Skeletal muscle tissue (tissue), 4 donors: ENCODE measurements around the gene TCHP. TPM values are rescaled to one million over a fixed set of nuclear protein-coding genes. Genes with fewer than 3 reads are reported as not detected.

ENCODE experiments used
- H3K27ac ChIP-seq: one replicate; pipeline ENCODE4 v1.7.0; 2013; ENCODE audit warnings: mild to moderate bottlenecking, low read depth, low read length, inconsistent platforms
- H3K27me3 ChIP-seq, 3 donors: one replicate each; pipeline ENCODE4 v1.7.0; 2013; ENCODE audit warnings: low read length in 3 of 3; ENCODE audit not compliant: control insufficient read depth in 3 of 3, insufficient read depth in 3 of 3
- H3K36me3 ChIP-seq, 3 donors: one replicate each; pipeline ENCODE4 v1.7.0; 2013; ENCODE audit warnings: low read length in 3 of 3; ENCODE audit not compliant: control insufficient read depth in 3 of 3, insufficient read depth in 3 of 3
- H3K4me1 ChIP-seq, 3 donors: one replicate each; pipeline ENCODE4 v1.7.0; 2013; ENCODE audit warnings: low read length in 3 of 3, mild to moderate bottlenecking in 3 of 3; ENCODE audit not compliant: control insufficient read depth in 3 of 3, insufficient read depth in 3 of 3
- H3K4me3 ChIP-seq, 3 donors: one replicate each; pipeline ENCODE4 v1.7.0; 2013; ENCODE audit warnings: low read length in 3 of 3
- H3K9ac ChIP-seq, 3 donors: one replicate each; pipeline ENCODE4 v1.7.0; 2013; ENCODE audit warnings: low read length in 3 of 3, mild to moderate bottlenecking in 3 of 3, moderate library complexity in 2 of 3, low read depth in 1 of 3
- H3K9me3 ChIP-seq, 3 donors: one replicate each; pipeline ENCODE4 v1.7.0; 2013; ENCODE audit warnings: low read length in 3 of 3; ENCODE audit not compliant: control insufficient read depth in 3 of 3
- total RNA-seq: library from RNA; depleted of rRNA; stranded (reverse); fragments of >200 nt; gene quantifications from one replicate; pipeline ENCODE4 v1.2.3, GENCODE V29; 2014
- donor health status: Osteomylitis.

TCHP gene
- total RNA-seq, 1 donor from 2014 or later: 3.7 TPM

GRCh38 chr12:109952160-109952858 lies 52.2 kb downstream of the TCHP start:
- Histone ChIP-seq H3K36me3 (peaks cover 24 to 43% (median 38%) of the 10 kb centered on the region in 3 donors), H3K27ac (peak overlapping the region; percentile 71), H3K9ac (peak overlapping the region in 2 of 3 donors; percentile 57 to 63), H3K9me3 (no peaks in the 10 kb centered on the region), H3K27me3 (no peaks in the 10 kb centered on the region), H3K4me3 (no peak overlapping the region), H3K4me1 (peaks cover 48 to 60% (median 59%) of the 10 kb centered on the region in 3 donors)

GRCh38 chr12:109952873-109953272 lies 52.8 kb downstream of the TCHP start:
- H3K4me3 ChIP-seq: no peak overlapping the region
- H3K36me3 ChIP-seq: peaks cover 24 to 40% (median 38%) of the 10 kb centered on the region in 3 donors
- H3K27ac ChIP-seq: peak overlapping the region; percentile 71
- H3K27me3 ChIP-seq: no peaks in the 10 kb centered on the region
- peak overlapping the region in 2 of 3 donors; percentile 57 to 63 for H3K9ac ChIP-seq
- peaks cover 43 to 56% (median 55%) of the 10 kb centered on the region in 3 donors for H3K4me1 ChIP-seq
- H3K9me3 ChIP-seq: no peaks in the 10 kb centered on the region

- Histone ChIP-seq H3K9ac (no peak overlapping the region), H3K27ac (peak overlapping the region; percentile 71), H3K27me3 (no peaks in the 10 kb centered on the region), H3K36me3 (peaks cover 19 to 41% (median 36%) of the 10 kb centered on the region in 3 donors), H3K4me3 (no peak overlapping the region), H3K9me3 (no peaks in the 10 kb centered on the region), H3K4me1 (peaks cover 36 to 49% (median 47%) of the 10 kb centered on the region in 3 donors)
These were observed 53.6 kb downstream of the TCHP start for GRCh38 chr12:109953656-109954055.

DNA sequence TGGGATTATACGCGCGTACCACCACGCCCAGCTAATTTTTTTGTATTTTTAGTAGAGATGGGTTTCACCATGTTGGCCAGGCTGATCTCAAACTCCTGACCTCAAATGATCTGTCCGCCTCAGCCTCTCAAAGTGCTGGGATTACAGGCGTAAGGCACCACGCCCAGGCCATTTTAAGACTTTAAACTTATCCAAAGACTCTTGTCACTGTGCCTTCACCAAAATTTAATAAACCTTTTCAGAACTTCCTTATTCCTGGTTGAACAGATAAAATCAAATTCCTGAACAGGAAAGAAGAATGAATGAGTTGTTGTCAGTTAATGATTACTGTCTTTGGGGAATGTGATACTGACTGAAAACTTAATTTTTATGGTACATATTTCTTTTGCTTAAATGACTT lies 58.3 kb downstream of the TCHP start:
- Histone ChIP-seq H3K27ac (no peak overlapping the region), H3K27me3 (no peaks in the 10 kb centered on the region), H3K4me1 (peaks cover 0 to 3% (median 3%) of the 10 kb centered on the region in 3 donors), H3K36me3 (peaks cover 23 to 45% (median 45%) of the 10 kb centered on the region in 3 donors), H3K9ac (no peak overlapping the region), H3K4me3 (no peak overlapping the region), H3K9me3 (no peaks in the 10 kb centered on the region)

GRCh38 chr12:109959411-109960093 lies 59.5 kb downstream of the TCHP start:
- Histone ChIP-seq H3K9me3 (no peaks in the 10 kb centered on the region), H3K27ac (no peak overlapping the region), H3K36me3 (peaks cover 23 to 46% (median 43%) of the 10 kb centered on the region in 3 donors), H3K9ac (no peak overlapping the region), H3K27me3 (no peaks in the 10 kb centered on the region), H3K4me3 (no peak overlapping the region), H3K4me1 (peaks cover 4 to 6% (median 5%) of the 10 kb centered on the region in 3 donors)

DNA sequence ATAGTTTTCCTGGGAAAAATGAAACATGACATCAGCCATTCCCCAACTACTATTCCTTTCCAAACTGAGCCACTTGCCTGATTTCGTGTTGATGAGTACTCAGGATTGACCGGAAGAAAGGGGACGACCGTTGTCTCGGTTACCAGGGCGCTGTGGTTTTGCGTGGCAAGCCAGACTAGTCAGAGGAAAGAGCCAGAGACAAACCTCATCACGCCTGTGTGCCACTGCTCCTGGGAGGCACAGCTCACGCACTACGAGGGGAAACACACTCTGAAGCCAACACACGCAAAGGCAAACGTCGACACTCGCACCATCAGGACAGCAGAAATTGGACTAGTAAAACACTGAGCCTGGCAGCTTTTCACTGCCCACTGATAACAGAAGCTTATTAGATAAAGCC lies 61.1 kb downstream of the TCHP start:
- Histone ChIP-seq H3K27ac (no peak overlapping the region), H3K4me1 (peaks cover 5 to 7% (median 5%) of the 10 kb centered on the region in 3 donors), H3K9ac (no peak overlapping the region), H3K4me3 (no peak overlapping the region), H3K27me3 (no peaks in the 10 kb centered on the region), H3K36me3 (peaks cover 24 to 53% (median 43%) of the 10 kb centered on the region in 3 donors), H3K9me3 (no peaks in the 10 kb centered on the region)

GRCh38 chr12:109961612-109962011 lies 61.5 kb downstream of the TCHP start:
- Histone ChIP-seq H3K36me3 (peaks cover 24 to 53% (median 45%) of the 10 kb centered on the region in 3 donors), H3K4me1 (peaks cover 5 to 7% (median 5%) of the 10 kb centered on the region in 3 donors), H3K9ac (no peak overlapping the region), H3K9me3 (no peaks in the 10 kb centered on the region), H3K27ac (no peak overlapping the region), H3K4me3 (no peak overlapping the region), H3K27me3 (no peaks in the 10 kb centered on the region)

- no peak overlapping the region for H3K9ac ChIP-seq
- H3K4me3 ChIP-seq: no peak overlapping the region
- peaks cover 5 to 7% (median 5%) of the 10 kb centered on the region in 3 donors for H3K4me1 ChIP-seq
- H3K27me3 ChIP-seq: no peaks in the 10 kb centered on the region
- peaks cover 24 to 50% (median 46%) of the 10 kb centered on the region in 3 donors for H3K36me3 ChIP-seq
- H3K9me3 ChIP-seq: no peaks in the 10 kb centered on the region
- H3K27ac ChIP-seq: no peak overlapping the region
These were observed 62.3 kb downstream of the TCHP start for GRCh38 chr12:109962398-109962797.

DNA sequence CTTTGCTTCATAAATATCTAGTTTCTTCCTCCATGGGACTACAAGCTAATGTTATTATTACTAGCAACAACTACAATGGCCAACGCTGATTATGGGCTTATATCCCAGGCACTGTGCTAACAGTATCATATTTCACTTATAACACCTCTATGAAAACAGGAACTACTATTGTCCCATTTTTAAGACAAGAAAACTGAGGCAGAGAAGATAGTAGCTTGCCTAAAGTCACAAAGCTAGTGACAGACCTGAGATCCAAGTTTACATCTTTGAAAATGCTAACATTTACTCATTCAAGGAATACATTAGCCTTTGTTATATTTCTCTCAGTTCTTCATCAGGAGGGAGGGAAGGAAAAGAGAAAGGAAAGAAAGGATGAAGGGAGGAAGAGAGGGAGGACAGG lies 63.3 kb downstream of the TCHP start:
- Histone ChIP-seq H3K36me3 (peaks cover 28 to 57% (median 53%) of the 10 kb centered on the region in 3 donors), H3K9me3 (no peaks in the 10 kb centered on the region), H3K27ac (no peak overlapping the region)

More for the DNA sequence above, 63.3 kb downstream of the TCHP start:
- Histone ChIP-seq H3K27me3 (no peaks in the 10 kb centered on the region), H3K4me1 (peaks cover 5 to 7% (median 5%) of the 10 kb centered on the region in 3 donors), H3K9ac (no peak overlapping the region), H3K4me3 (no peak overlapping the region)
